Measurements from ENCODE around the gene MIPOL1. TPM values are rescaled to one million over a fixed set of nuclear protein-coding genes. Genes with fewer than 3 reads are reported as not detected.

MIPOL1 gene
- polyA plus RNA-seq, 3 donors = 8.8 to 14.9 (median 10.9) TPM

DNA sequence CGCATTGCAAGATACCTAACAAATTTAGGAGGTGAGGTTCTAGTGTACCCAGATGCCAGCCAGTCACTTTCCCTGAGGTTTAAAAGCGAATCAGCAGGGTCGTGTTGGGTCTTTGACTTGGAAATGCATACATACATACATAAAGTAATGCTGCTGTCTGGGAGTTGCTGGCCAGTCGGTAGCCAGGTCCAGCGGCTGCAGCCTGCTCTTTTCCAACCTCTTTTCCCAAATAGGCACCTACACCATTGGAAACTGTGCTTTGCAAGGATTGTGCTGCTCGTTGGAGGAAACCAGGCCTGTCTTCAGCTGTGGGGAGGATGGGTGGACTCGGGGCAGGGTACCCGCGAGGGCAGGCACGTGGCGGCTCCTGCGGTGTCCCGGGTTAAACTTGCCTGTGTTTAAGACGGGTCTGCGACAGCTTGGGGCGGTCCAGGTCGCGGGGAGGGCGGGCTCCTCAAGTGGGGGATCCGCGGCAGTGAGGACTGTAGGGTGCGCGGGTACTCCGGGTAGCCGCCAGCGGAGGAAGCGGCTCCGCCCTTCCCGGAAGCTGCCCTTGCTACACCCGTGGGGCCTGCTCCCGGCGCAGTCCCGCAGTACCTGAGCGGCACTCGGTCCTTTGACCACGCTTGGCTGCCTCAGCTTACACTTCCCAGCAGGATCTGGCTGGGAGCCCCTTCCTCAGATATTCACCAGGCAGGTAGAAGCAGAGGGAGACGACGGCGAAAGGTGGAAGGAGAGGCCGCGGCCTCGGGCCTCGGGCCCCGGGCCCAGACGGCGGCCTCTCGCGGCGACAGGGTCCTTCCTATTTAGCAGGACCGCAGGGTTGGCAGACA, 400.4 kb downstream of the MIPOL1 start:
- DNase-seq = no peak

DNA sequence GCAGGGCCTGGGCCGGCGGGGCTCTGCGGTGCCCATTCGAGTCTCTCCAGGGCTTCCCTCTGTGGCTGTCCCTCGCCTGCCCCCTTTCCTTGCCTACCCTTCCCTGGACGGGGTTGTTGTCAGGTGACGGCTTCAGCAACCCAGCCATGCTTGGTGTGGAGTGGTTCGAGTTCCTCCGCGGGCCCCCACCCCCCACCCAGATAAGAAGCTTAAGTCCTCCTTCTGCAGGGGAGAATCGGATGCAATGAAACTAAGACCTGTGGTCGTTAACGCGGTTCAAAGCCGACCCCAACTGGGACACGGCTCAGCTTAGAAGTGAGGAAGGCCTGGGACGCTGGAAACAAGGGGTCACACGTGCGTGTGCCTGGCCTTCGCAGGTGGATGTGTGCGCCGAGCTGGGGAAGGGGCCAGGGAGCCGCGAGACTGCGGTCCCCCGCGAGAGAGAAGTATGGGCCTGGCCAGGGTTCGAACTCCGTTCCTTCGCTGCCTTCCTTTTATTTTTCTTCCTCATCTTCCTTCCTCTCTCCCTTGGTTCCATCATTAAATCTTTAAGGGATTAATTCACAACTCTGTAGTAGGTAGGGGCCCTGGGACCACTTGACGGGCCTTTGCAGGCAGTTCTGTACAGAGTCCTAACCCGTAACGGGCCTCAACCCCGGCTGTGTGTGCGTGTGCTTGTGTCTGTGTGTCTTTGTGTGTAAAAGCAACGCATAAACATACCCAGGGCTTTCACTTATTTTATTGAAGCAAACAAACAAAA, 401.2 kb downstream of the MIPOL1 start:
- no peak for DNase-seq

DNA sequence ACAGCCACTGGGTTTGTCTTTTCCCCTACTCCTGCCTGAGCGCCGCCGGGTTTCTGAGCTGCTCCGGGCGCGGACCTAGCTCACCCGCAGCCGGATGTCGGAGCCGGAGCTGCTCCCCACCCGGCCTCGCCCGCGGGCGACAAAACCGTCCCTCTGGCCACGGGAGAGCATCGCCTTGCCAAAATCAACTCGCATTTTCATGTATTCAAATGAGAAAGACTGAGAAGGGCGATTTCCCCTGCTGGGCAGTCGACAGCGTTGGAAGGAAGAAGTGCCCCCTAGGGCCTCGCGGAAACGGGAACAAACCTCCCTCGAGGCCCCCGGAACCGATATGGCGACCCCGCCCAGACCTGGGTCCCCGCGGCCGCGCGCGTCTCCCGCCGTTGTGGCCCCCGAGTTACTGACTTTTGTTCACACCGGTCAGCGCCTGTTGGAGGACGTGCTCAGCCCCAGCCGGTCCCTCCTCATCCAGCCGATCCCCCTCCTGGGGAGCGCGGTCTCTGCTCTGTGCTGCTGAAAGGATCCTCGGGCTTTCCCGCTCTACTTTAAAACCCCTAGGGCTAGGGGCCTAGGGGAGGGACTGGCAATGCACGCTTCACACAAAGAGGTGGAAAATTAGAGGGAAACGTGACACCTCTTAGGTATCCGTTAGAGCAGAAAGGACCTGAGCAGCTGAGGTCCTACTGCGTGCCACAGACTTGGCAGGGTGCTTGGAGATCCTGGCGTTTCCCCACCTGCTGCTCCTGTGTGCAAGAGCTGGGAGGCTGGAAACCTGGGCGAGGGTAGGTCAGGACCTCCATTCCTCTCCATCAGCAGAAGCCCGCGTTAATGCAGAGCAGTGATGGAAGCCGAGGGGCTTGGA, 402.0 kb downstream of the MIPOL1 start:
- no peak for DNase-seq

DNA sequence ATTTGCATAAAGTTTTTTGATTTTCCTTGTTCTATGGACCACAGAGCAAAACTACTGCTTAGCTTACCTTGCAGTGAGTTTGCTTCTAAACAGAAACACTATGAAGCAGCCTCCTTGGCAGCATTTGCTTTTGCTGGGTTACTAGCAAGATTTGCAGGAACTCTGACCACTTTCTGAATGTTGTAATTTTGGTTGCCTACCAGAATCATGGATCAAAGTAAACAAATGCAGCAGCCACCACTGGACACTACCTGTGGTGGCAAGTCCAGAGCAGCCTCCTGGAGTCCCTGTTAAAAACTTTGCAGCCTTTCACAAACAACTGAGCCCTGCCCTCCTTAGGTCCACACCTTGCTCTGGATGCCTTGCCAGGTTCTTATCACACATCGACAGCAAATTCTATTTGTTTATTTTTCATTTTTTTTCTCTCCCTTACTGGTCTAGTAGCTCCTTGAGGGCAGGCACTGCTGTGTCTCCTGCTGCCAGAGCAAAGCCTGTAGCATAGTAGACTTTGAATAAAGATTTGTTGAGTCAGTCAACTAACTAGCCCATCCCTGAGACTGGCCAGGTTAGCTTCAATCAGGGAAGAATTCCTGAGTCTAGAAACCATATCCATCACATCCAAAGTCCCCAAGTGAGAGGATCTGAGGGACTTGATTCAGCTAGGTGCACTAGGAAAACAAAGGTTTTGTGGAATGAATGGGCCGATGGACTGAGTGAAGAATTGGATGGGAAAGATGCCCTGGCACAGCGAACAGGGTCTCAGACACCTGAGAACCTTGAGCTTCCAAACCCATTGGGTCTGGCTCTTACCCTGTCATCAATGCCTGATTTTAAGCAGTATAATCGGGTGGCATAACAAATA, 403.4 kb downstream of the MIPOL1 start:
- DNase-seq = no peak

DNA sequence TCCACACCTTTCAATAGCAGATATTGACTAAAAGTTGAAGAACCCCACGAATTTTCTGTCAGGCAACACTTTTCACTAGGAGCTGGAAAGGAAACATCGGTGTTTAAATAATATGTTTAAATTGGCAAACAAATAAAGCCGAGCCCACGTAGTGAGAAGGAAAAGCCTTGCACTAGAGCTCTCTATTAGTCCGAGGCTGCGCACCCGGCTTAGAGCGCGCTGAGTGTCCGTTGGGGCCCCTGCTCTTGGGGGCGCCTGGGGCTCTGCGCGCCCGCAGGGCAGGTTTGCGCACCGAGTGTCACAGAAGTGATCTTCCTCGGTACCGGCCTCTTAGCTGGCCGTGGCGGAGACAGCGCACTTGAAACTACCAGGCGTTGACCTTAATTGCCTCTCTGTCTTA, 404.1 kb downstream of the MIPOL1 start:
- no peak for DNase-seq

Other genes with a start within 250 kb of the MIPOL1 start
- gene SLC25A21, start 25.3 kb upstream of the MIPOL1 start, polyA plus RNA-seq (ENCODE audit: insufficient read length in 3 of 3) = 1 to 10 TPM; 3.3 to 4.3 (median 3.3) TPM